ENCODE measurements around the gene RYR1.
"Not testable (repeated sequence)": the region's sequence is repeated elsewhere in the genome, so short reads cannot be mapped to it uniquely, and the experiment has no call there.

Gene RYR1

GRCh38 chr19:38561658-38562057 lies 128.2 kb downstream of the RYR1 start:
- no peak for DNase-seq (ENCODE audit: low spot score)

GRCh38 chr19:38562096-38562495 lies 128.6 kb downstream of the RYR1 start:
- no peak for DNase-seq (ENCODE audit: low spot score)

GRCh38 chr19:38563475-38563874 lies 130.0 kb downstream of the RYR1 start:
- no peak for DNase-seq (ENCODE audit: low spot score)

GRCh38 chr19:38564981-38565690 lies 131.6 kb downstream of the RYR1 start:
- DNase-seq (ENCODE audit: low spot score) = no peak

- DNase-seq (ENCODE audit: low spot score) = no peak
Measured at GRCh38 chr19:38565691-38566105, 132.2 kb downstream of the RYR1 start.

GRCh38 chr19:38569368-38569983 lies 136.0 kb downstream of the RYR1 start:
- peak; percentile 69 for DNase-seq (ENCODE audit: low spot score)

- no peak for DNase-seq (ENCODE audit: low spot score)
Measured at GRCh38 chr19:38571682-38572081, 138.2 kb downstream of the RYR1 start.

GRCh38 chr19:38577826-38578225 lies 144.3 kb downstream of the RYR1 start:
- DNase-seq (ENCODE audit: low spot score) = no peak

- not testable (repeated sequence) for DNase-seq (ENCODE audit: low spot score)
Measured at GRCh38 chr19:38579304-38579703, 145.8 kb downstream of the RYR1 start.

GRCh38 chr19:38580080-38580479 lies 146.6 kb downstream of the RYR1 start:
- no peak for DNase-seq (ENCODE audit: low spot score)

- DNase-seq (ENCODE audit: low spot score) = no peak
Measured at GRCh38 chr19:38583219-38583984, 149.9 kb downstream of the RYR1 start.

GRCh38 chr19:38583985-38584305 lies 150.5 kb downstream of the RYR1 start:
- DNase-seq (ENCODE audit: low spot score) = no peak

- DNase-seq (ENCODE audit: low spot score) = no peak
Measured at GRCh38 chr19:38587562-38587961, 154.1 kb downstream of the RYR1 start.

- DNase-seq (ENCODE audit: low spot score) = no peak
Measured at GRCh38 chr19:38588041-38588440, 154.6 kb downstream of the RYR1 start.

GRCh38 chr19:38592940-38593339 lies 159.4 kb downstream of the RYR1 start:
- DNase-seq (ENCODE audit: low spot score) = no peak

GRCh38 chr19:38596057-38596981 lies 162.8 kb downstream of the RYR1 start:
- DNase-seq (ENCODE audit: low spot score) = peak; percentile 80

GRCh38 chr19:38597075-38597474 lies 163.6 kb downstream of the RYR1 start:
- no peak for DNase-seq (ENCODE audit: low spot score)

- no peak for DNase-seq (ENCODE audit: low spot score)
Measured at GRCh38 chr19:38599722-38600121, 166.2 kb downstream of the RYR1 start.

GRCh38 chr19:38602856-38603255 lies 169.4 kb downstream of the RYR1 start:
- not testable (repeated sequence) for DNase-seq (ENCODE audit: low spot score)

- DNase-seq (ENCODE audit: low spot score) = no peak
Measured at GRCh38 chr19:38606131-38606530, 172.6 kb downstream of the RYR1 start.

GRCh38 chr19:38614289-38614688 lies 180.8 kb downstream of the RYR1 start:
- DNase-seq (ENCODE audit: low spot score) = no peak

- no peak for DNase-seq (ENCODE audit: low spot score)
Measured at GRCh38 chr19:38615007-38615581, 181.6 kb downstream of the RYR1 start.

All from SW480 (cell line).